A673 (cell line): ENCODE measurements around the gene DHRS11. TPM values are rescaled to one million over a fixed set of nuclear protein-coding genes. Genes with fewer than 3 reads are reported as not detected.

ENCODE experiments used
- BruUV-seq: library from RNA; stranded (reverse); fragments of 400-500 nt; replicated peaks from 2 replicates; lab custom pipeline; 2021; lab: Mats Ljungman, UMichigan
- CTCF ChIA-PET: fragments of 300-600 bp; sonication (Branson Sonifier 250); formaldehyde crosslinking; loops from one replicate; lab custom pipeline; 2022; ENCODE audit warnings: antibody characterized with exemption; lab: Charles Lee
- POLR2A ChIA-PET: fragments of 300-600 bp; sonication (Branson Sonifier 250); formaldehyde crosslinking; loops from one replicate; lab custom pipeline; 2022; ENCODE audit warnings: antibody characterized with exemption; ENCODE audit not compliant: low non-redundant PET; lab: Charles Lee
- DNase-seq: peaks from one replicate; pipeline ENCODE4 v3.0.0-alpha.2; 2015; ENCODE audit warnings: low spot score
- H3K27ac ChIP-seq: fragments of 200-600 bp; sonication (generic); 2 replicates; pipeline ENCODE4 v1.5.1; 2016; ENCODE audit warnings: mixed run types, low read depth, mild to moderate bottlenecking, mixed read lengths, antibody characterized with exemption, low read length; ENCODE audit not compliant: poor library complexity, severe bottlenecking
- H3K27me3 ChIP-seq: fragments of 200-600 bp; sonication (generic); replicated peaks from 2 replicates; pipeline ENCODE4 v1.6.1; 2017; ENCODE audit warnings: mixed run types, low read depth, mild to moderate bottlenecking, mixed read lengths, antibody characterized with exemption, low read length; ENCODE audit not compliant: insufficient read depth, poor library complexity
- H3K36me3 ChIP-seq: fragments of 200-600 bp; sonication (generic); 2 replicates; pipeline ENCODE4 v1.6.1; 2016; ENCODE audit warnings: mixed run types, mild to moderate bottlenecking, mixed read lengths, antibody characterized with exemption, low read length; ENCODE audit not compliant: insufficient read depth, poor library complexity, severe bottlenecking
- H3K4me1 ChIP-seq: fragments of 200-600 bp; sonication (generic); 2 replicates; pipeline ENCODE4 v1.6.1; 2017; ENCODE audit warnings: mixed run types, mild to moderate bottlenecking, mixed read lengths, antibody characterized with exemption, low read length; ENCODE audit not compliant: insufficient read depth, poor library complexity, severe bottlenecking
- H3K4me3 ChIP-seq: fragments of 200-600 bp; sonication (generic); 2 replicates; pipeline ENCODE4 v1.5.1; 2016; ENCODE audit warnings: low read depth, mixed run types, mild to moderate bottlenecking, mixed read lengths, low read length; ENCODE audit not compliant: poor library complexity, severe bottlenecking
- H3K9me3 ChIP-seq: fragments of 200-600 bp; sonication (generic); 2 replicates; pipeline ENCODE4 v1.6.1; 2016; ENCODE audit warnings: mixed run types, low read depth, mild to moderate bottlenecking, mixed read lengths, antibody characterized with exemption, low read length; ENCODE audit not compliant: poor library complexity, severe bottlenecking
- CTCF ChIP-seq: fragments of 300-800, 200-600 bp; sonication (generic); conservative IDR thresholded peaks from 2 replicates; pipeline ENCODE4 v1.5.1; 2017; ENCODE audit warnings: low read depth, mild to moderate bottlenecking, antibody characterized with exemption, low read length, moderate library complexity, mixed read lengths
- EZH2 ChIP-seq: fragments of 200-600 bp; sonication (generic); IDR thresholded peaks from 2 replicates; pipeline ENCODE4 v1.6.1; 2017; ENCODE audit warnings: borderline replicate concordance, low read depth, mild to moderate bottlenecking, mixed read lengths, antibody characterized with exemption, low read length; ENCODE audit not compliant: poor library complexity, severe bottlenecking
- intact Hi-C: fragments of 100-400 bp; cut with micrococcal nuclease; formaldehyde crosslinking; loops from one replicate; pipeline ENCODE4 v1.10.0; 2022; ENCODE audit not compliant: unreplicated experiment
- total RNA-seq: library from RNA; stranded (reverse); gene quantifications from 2 replicates; pipeline ENCODE4 v1.2.3, GENCODE V29; 2021

Gene DHRS11
- total RNA-seq, 1 experiment from 2014 or later: 5.3 TPM

DNA sequence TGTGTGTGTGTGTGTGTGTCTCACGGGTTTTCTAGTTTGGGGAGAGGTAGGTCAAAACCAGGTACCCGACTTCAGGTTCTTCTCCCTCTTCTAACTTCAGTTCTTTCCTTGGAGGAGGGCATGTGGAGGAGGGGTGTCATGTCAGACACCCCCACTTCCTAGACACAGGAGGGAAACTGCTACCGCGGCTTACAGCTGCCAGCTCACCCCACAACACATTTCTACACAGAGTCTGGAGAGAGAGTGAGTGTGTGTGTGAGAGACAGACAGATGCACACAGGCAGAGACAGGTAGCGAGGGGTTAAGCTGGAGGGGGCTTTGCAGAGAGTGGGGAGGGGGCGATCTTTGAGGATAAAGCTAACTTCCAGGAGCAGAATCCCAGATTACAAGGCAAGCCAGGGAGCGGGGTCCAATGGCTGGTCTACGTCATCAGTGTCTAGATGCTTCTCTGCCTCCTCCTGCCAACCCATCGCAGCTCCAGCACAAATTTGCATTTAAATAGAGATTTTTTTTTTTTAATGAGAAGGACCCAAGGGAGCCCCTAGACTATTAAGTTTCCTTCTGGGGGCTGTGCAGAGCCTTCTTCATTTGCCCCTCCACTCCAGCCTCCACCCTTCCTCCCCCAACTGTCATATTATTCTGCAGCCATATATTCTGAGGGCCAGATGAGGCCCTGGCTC, 58.6 kb downstream of the DHRS11 start:
- POLR2A ChIA-PET: interaction anchor here (0.6 kb wide), 1 partner anchor 105 kb away, joined by 3 read pairs; no protein-coding TSS in a partner anchor
- Histone ChIP-seq H3K36me3 (no peaks in the 10 kb centered on the region), H3K27ac (no peak overlapping the region), H3K4me1 (no peaks in the 10 kb centered on the region), H3K27me3 (peaks cover 2% of the 10 kb centered on the region), H3K9me3 (no peaks in the 10 kb centered on the region), H3K4me3 (no peak overlapping the region)
- no peak for DNase-seq
- CTCF ChIA-PET: interaction anchor here (0.7 kb wide), 1 partner anchor 55 kb away, joined by 6 read pairs; no protein-coding TSS in a partner anchor
- intact Hi-C loops: no loop called here
- no TSS peak for BruUV-seq
- TF ChIP-seq CTCF (no peak), EZH2 (no peak)

Other genes starting within 250 kb of the DHRS11 start
- not detected in 2 replicates for gene TBC1D3H, start 203.4 kb upstream of the DHRS11 start, total RNA-seq
- 30.4 and 35.2 TPM in 2 replicates for gene ZNHIT3, start 105.2 kb upstream of the DHRS11 start, total RNA-seq
- gene MYO19, start 57.0 kb upstream of the DHRS11 start, total RNA-seq: 53.0 and 61.1 TPM in 2 replicates
- gene PIGW, start 56.9 kb upstream of the DHRS11 start, total RNA-seq: 9.4 and 10.3 TPM in 2 replicates
- gene GGNBP2, start 47.0 kb upstream of the DHRS11 start, total RNA-seq: 45.9 and 50.4 TPM in 2 replicates
- gene MRM1, start 9.7 kb downstream of the DHRS11 start, total RNA-seq: 5.7 and 6.5 TPM in 2 replicates